Transverse colon (tissue), 4 donors: Measurements from ENCODE around the gene LAMA5.

Experiments
- EP300 ChIP-seq: sonication (generic); formaldehyde crosslinking; IDR thresholded peaks from one replicate; pipeline ENCODE4 v1.6.1; 2017; ENCODE audit warnings: antibody characterized with exemption, low read depth
- POLR2A ChIP-seq: fragments of 450-650 bp; IDR thresholded peaks from one replicate; pipeline ENCODE4 v1.6.1; 2016; ENCODE audit warnings: antibody characterized with exemption, mild to moderate bottlenecking, moderate library complexity
- POLR2AphosphoS5 ChIP-seq, 3 donors: sonication (generic); formaldehyde crosslinking; IDR thresholded peaks; one replicate each; pipeline ENCODE4 v1.6.1; 2016; ENCODE audit warnings: antibody characterized with exemption in 3 of 3
- TF ChIP-seq, protein P1 (sequence below), 5 experiments: fragments of 200-600 bp in 3 of 5; fragments of 450-650 bp in 2 of 5; sonication (generic) in 3 of 5; IDR thresholded peaks; 1 replicate in 2 of 5; 2 replicates in 3 of 5; pipeline ENCODE4 v1.5.1; 2016 to 2017; ENCODE audit warnings: antibody characterized with exemption in 5 of 5, inconsistent platforms in 3 of 5, mild to moderate bottlenecking in 2 of 5, moderate library complexity in 1 of 5

DNA sequence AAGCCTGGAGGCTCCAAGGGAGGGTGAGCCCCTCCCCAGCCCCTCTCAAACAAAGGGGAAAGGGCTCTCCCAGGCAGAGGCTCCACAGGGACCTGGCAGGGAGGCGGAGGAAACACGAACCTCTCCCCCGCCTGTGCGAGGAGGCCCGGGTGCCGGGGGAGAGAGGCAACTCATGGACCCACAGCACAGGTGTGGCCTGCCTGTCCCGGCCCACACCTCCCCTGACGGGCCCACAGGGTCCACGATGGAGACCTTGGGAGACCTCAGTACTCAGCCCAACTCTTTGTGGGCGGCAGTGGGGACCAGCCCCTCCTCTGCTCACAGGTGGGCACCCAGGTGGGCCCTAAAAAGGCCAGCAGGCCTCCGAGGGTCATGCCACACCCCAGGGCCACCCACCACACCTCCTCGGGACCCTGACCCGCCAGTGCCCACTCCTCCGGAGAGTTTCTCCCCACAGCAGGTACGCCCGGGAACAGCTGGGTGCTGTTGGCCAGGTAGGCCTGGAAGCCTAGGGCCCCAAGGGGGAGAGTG lies 12.2 kb downstream of the LAMA5 start:
- TF ChIP-seq POLR2A (no peak), EP300 (no peak), POLR2AphosphoS5 (IDR thresholded peaks at IDR 0.05) (no peak)
- TF ChIP-seq, protein P1, sequence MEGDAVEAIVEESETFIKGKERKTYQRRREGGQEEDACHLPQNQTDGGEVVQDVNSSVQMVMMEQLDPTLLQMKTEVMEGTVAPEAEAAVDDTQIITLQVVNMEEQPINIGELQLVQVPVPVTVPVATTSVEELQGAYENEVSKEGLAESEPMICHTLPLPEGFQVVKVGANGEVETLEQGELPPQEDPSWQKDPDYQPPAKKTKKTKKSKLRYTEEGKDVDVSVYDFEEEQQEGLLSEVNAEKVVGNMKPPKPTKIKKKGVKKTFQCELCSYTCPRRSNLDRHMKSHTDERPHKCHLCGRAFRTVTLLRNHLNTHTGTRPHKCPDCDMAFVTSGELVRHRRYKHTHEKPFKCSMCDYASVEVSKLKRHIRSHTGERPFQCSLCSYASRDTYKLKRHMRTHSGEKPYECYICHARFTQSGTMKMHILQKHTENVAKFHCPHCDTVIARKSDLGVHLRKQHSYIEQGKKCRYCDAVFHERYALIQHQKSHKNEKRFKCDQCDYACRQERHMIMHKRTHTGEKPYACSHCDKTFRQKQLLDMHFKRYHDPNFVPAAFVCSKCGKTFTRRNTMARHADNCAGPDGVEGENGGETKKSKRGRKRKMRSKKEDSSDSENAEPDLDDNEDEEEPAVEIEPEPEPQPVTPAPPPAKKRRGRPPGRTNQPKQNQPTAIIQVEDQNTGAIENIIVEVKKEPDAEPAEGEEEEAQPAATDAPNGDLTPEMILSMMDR (IDR thresholded peaks at IDR 0.05): no peak
